Ectodermal cell (in vitro differentiated cells): ENCODE data around the gene PARVA.

Experiments
- H3K27ac ChIP-seq: 2 replicates; pipeline ENCODE4 v1.7.0; 2013; ENCODE audit warnings: mild to moderate bottlenecking, low read depth, low read length; ENCODE audit not compliant: insufficient read depth, poor library complexity, severe bottlenecking
- H3K27me3 ChIP-seq: 2 replicates; pipeline ENCODE4 v1.7.0; 2013; ENCODE audit warnings: mild to moderate bottlenecking, low read length; ENCODE audit not compliant: insufficient read depth, control insufficient read depth, poor library complexity, severe bottlenecking
- H3K36me3 ChIP-seq: one replicate; pipeline ENCODE4 v1.7.0; 2013; ENCODE audit warnings: low read length; ENCODE audit not compliant: control insufficient read depth, insufficient read depth
- H3K4me1 ChIP-seq: one replicate; pipeline ENCODE4 v1.7.0; 2013; ENCODE audit warnings: low read length; ENCODE audit not compliant: control insufficient read depth, insufficient read depth
- H3K4me3 ChIP-seq: 2 replicates; pipeline ENCODE4 v1.7.0; 2013; ENCODE audit warnings: low read depth, low read length, control low read depth; ENCODE audit not compliant: insufficient read depth
- H3K9me3 ChIP-seq: 2 replicates; pipeline ENCODE4 v1.7.0; 2013; ENCODE audit warnings: mild to moderate bottlenecking, low read length, moderate library complexity; ENCODE audit not compliant: control insufficient read depth
- WGBS, 2 experiments: methylation state at CpG; one replicate each; pipeline ENCODE4 v1.1.7; 2013; ENCODE audit warnings: missing lambda C conversion rate in 2 of 2; 5-methylcytosine and 5-hydroxymethylcytosine counted together

Gene PARVA

GRCh38 chr11:12560861-12561260 lies 183.5 kb downstream of the PARVA start:
- H3K27me3 ChIP-seq: no peaks in the 10 kb centered on the region
- H3K9me3 ChIP-seq: no peaks in the 10 kb centered on the region
- no peak overlapping the region for H3K4me3 ChIP-seq
- 84 to 89% methylated on average over 2 of the region's 2 CpGs for WGBS, 2 experiments
- H3K27ac ChIP-seq: no peak overlapping the region
- H3K36me3 ChIP-seq: no peaks in the 10 kb centered on the region
- H3K4me1 ChIP-seq: no peaks in the 10 kb centered on the region

GRCh38 chr11:12564012-12564411 lies 186.6 kb downstream of the PARVA start:
- Histone ChIP-seq H3K36me3 (no peaks in the 10 kb centered on the region), H3K4me1 (no peaks in the 10 kb centered on the region), H3K9me3 (no peaks in the 10 kb centered on the region), H3K27ac (no peak overlapping the region), H3K4me3 (no peak overlapping the region), H3K27me3 (no peaks in the 10 kb centered on the region)

DNA sequence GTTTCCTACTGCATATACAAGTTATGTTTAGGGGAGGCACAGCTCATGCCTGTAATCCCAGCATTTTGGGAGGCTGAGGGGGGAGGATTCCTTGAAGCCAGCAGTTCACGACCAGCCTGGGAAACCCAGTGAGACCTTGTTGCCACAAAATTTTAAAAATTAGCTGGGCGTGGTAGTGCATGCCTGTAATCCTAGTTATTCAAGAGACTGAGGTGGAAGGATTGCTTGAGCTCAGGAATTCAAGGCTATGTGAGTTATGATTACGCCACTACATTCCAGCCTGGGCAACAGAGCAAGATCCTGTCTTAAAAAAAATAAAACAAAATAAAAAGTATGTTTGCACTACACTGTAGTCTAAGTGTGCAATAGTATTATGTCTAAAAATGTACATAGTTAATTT lies 188.0 kb downstream of the PARVA start:
- no peaks in the 10 kb centered on the region for H3K4me1 ChIP-seq
- H3K27ac ChIP-seq: no peak overlapping the region
- no peaks in the 10 kb centered on the region for H3K9me3 ChIP-seq
- no peak overlapping the region for H3K4me3 ChIP-seq
- no peaks in the 10 kb centered on the region for H3K36me3 ChIP-seq
- no peaks in the 10 kb centered on the region for H3K27me3 ChIP-seq
- 89 to 90% methylated on average over 3 of the region's 3 CpGs for WGBS, 2 experiments

DNA sequence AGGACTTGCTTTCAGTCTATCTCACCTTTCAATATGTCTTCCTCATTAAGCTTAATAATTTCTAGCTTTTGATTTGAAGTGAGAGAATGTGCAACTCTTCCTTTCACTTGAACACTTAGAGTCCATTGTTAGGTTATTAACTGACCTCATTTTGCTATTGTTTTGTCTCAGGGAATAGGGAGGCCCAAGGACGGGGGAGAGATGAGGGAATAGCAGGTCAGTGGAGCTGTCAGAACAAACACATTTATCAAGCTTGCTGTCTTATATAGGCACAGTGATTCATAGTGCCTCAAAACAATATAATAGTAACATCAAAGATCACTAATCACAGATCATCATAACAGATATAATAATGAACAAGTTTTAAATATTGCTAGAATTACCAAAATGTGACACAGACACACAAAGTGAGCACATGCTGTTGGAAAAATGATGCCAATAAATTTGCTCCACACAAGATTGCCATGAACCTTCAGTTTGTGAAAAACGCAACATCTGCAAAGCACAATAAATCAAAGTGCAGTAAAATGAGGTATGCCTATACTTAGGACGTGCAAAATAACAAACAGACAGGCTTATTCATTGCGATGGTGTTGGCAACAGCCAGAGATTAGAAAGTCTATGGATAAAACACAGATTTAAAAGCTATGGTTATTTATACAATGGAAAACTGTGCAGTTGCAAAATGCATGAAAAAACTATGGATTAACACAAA lies 190.5 kb downstream of the PARVA start:
- Histone ChIP-seq H3K27ac (no peak overlapping the region), H3K9me3 (no peaks in the 10 kb centered on the region), H3K4me3 (no peak overlapping the region), H3K36me3 (no peaks in the 10 kb centered on the region), H3K4me1 (no peaks in the 10 kb centered on the region), H3K27me3 (no peaks in the 10 kb centered on the region)
- WGBS, 2 experiments: 90 to 99% methylated on average over 4 of the region's 4 CpGs

DNA sequence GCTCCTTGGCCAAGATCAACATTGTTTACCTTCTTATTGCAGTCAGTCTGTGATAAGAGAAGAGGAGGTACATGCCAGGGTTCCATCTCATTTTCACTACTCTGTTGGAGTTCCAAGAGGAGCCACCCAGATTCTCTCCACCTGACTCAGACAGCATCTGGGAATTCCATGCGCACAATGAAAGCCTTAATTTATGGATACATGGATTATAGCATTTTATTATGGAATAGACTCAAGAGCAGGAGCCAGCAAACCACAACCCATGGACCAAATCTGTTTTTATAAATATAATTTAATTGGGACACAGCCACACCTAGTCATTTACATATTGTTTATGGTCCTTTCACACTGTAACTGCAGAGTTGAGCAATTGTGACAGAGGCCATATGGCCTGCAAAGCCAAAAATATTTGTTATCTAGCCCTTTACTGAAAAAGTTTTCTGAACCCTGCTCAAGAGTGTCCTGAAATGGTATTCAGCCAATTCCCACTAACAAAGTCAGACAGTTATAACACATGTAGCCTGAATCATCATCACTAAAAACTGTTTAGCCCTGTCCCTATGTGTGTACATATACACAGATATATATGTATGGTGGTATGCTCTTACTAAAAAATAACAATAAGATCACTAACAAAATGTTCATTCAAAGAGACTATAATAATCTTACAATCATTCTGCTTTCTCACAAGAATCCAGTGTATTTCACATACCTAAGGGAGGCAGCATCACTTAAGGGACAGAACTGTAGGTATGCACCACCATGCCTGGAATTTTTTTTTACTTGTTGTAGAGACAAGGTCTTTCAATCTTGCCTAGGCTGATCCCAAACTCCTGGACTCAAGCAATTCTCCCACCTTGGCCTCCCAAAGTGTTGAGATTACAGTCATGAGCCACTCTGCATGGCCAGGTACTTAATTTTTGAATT lies 192.4 kb downstream of the PARVA start:
- Histone ChIP-seq H3K9me3 (no peaks in the 10 kb centered on the region), H3K27me3 (no peaks in the 10 kb centered on the region), H3K4me3 (no peak overlapping the region), H3K27ac (no peak overlapping the region), H3K36me3 (no peaks in the 10 kb centered on the region), H3K4me1 (no peaks in the 10 kb centered on the region)
- WGBS, 2 experiments: 100% methylated on average over 1 of the region's 1 CpG; no CpG with 5 or more reads in 1 of the 2 experiments

DNA sequence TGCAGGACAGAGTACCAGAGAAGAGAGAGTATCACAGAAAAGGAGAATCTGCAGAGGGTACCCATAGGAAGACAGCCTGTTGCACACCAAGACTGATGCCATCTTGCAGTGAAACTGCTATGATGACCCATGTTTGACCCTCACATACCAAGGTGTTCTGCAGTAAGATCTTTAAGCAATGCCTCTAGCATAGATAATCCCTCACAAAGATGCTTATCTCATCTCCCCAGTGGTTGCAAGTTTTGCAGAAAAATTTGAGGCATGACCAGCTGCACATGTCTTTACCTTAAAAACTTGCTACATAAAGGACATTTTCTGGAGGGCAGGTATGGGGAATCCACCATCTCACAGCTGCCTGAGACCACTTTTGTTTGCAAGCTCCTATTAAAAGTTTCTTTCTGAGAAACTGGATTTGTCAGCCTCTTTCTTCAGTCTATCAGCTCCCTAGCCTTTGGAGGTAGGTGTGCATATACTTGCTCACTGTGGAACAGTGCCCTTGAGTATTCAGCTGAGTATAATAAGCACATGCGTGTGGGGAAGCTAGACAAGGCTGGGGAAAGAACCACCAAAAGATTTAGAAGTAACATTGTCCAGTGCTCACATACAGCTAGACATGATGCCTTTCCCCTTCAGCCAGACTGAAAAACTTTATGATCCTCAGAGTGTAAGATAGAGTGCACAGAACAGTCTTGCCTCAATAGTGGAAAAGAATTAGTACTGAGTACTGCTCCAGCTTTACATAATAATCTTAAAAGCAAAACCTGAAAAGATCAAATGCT lies 196.5 kb downstream of the PARVA start:
- Histone ChIP-seq H3K9me3 (no peaks in the 10 kb centered on the region), H3K4me1 (no peaks in the 10 kb centered on the region), H3K27me3 (no peaks in the 10 kb centered on the region), H3K4me3 (no peak overlapping the region), H3K36me3 (no peaks in the 10 kb centered on the region), H3K27ac (no peak overlapping the region)
- 95 to 100% methylated on average over 1 of the region's 1 CpG for WGBS, 2 experiments

DNA sequence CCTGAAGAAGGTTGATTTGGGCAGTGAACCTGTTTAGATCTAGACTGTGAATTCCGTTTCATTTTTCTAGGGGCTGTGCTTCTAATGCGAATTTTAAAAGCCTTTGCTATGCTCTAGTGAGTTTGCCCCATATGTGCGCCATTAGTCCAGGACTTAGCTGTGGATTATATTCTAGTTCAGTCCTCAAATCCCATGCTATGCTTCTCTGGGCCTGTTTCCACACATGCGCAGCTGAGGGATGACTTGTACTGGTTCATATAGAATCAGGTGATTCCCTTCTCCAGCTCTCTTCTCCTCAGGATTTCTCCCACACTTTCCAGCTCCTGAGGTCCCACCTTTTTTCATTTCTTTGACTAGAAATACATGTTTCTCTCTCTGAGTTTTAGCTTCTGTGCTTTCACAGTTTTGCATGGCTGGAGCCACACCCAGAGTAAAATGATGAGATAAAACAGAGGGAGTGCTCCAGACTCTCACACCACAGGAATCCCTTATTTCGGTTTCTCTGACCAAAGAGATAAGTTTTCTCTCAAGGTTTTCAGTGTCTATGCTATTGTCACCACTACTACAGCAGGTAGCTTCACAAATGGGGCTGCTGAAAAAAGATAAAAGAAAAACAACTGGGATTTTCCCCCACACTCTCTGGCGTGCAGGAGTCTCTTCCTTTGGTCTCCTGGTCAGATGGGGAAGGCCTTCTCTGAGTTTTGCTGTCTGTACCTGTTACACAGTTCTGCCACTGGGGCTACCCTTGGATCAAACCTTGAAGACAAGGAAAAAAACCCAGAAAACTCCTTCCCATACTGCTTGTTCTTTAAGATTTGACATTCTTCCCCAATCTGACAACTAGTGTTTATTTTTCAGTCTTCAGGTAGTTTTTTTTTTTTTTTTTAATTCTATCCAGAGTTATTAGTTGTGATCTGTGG lies 200.6 kb downstream of the PARVA start:
- Histone ChIP-seq H3K4me3 (no peak overlapping the region), H3K4me1 (no peaks in the 10 kb centered on the region), H3K36me3 (no peaks in the 10 kb centered on the region), H3K9me3 (no peaks in the 10 kb centered on the region), H3K27ac (no peak overlapping the region), H3K27me3 (no peaks in the 10 kb centered on the region)
- 86 to 87% methylated on average over 6 of the region's 6 CpGs for WGBS, 2 experiments

DNA sequence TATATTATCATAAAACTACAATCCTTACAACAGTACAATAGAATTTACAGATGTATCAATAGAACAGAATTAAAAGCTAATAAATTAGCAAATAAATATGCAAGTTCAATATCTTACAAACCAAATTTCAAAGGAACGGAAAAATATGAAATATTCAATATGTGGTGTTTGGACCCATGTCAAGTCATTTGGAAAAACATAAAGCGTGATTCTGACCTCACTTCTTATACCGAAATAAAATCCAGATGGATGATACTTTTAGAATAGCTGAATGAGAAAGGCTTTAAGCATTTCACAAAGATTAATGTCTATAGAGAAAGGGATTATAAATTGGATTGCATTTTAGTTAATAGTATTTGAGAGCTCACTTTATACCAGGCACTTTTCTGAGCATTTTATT lies 204.0 kb downstream of the PARVA start:
- Histone ChIP-seq H3K36me3 (no peaks in the 10 kb centered on the region), H3K4me1 (no peaks in the 10 kb centered on the region), H3K27ac (no peak overlapping the region), H3K9me3 (no peaks in the 10 kb centered on the region), H3K27me3 (no peaks in the 10 kb centered on the region), H3K4me3 (no peak overlapping the region)
- 93 to 100% methylated on average over 2 to 3 of the region's 3 CpGs for WGBS, 2 experiments

DNA sequence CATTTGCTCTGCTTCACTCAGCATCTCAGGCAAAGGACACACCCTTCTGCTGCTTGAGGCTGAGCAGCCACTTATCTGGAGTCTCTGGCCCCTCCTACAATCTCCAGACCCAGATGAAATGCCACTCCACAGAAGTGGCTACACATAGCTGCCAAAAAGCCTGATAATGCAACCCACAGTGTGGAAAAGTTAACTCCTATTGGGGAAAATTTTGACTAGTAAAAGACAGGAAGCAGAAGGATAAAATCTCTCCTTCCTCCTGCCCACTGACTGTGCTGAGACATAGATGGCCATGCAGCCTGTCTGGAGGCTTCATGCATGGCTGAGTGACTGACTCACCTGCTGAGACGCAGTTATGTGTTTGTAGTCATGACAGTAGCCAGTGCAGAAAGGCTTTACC lies 204.6 kb downstream of the PARVA start:
- no peaks in the 10 kb centered on the region for H3K36me3 ChIP-seq
- no peaks in the 10 kb centered on the region for H3K9me3 ChIP-seq
- no peaks in the 10 kb centered on the region for H3K4me1 ChIP-seq
- no peak overlapping the region for H3K4me3 ChIP-seq
- no peak overlapping the region for H3K27ac ChIP-seq
- 62 to 94% methylated on average over 1 of the region's 1 CpG for WGBS, 2 experiments
- H3K27me3 ChIP-seq: no peaks in the 10 kb centered on the region
